HG03575 (cell line): ENCODE measurements around the gene ATG2A.
"Not testable (repeated sequence)": the region's sequence is repeated elsewhere in the genome, so short reads cannot be mapped to it uniquely, and the experiment has no call there.

Experiments used
- ATAC-seq: cut with Tn5 transposase; IDR thresholded peaks from one replicate; pipeline ENCODE4 v1.9.1; 2021; ENCODE audit not compliant: unreplicated experiment, insufficient number of reproducible peaks, low FRiP score; ENCODE audit errors: extremely low read depth

ATG2A gene

GRCh38 chr11:64848214-64848825 lies 68.7 kb downstream of the ATG2A start:
- ATAC-seq, result no peak

GRCh38 chr11:64846998-64847666 lies 69.9 kb downstream of the ATG2A start:
- ATAC-seq, result no peak

DNA sequence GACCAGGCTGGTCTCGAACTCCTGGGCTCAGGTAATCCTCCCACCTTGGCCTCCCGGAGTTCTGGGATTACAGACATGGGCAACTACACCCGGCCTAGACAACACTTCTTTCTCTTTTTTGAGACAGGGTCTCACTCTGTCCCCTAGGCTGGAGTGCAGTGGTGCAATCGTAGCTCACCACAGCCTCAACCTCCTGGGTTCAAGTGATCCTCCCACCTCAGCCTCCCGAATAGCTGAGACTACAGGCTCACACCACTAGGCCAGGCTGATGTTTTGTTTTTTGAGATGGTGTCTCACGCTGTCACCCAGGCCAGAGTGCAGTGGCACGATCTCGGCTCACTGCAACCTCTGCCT lies 71.3 kb downstream of the ATG2A start:
- ATAC-seq, result not testable (repeated sequence)

- no peak for ATAC-seq
These were observed 71.8 kb downstream of the ATG2A start for GRCh38 chr11:64845129-64845775.
